A673 (cell line): ENCODE data around the gene ZNF514. TPM values are rescaled to one million over a fixed set of nuclear protein-coding genes. Genes with fewer than 3 reads are reported as not detected.

Experiments
- BruUV-seq: library from RNA; stranded (reverse); fragments of 400-500 nt; replicated peaks from 2 replicates; lab custom pipeline; 2021; lab: Mats Ljungman, UMichigan
- CTCF ChIA-PET: fragments of 300-600 bp; sonication (Branson Sonifier 250); formaldehyde crosslinking; loops from one replicate; lab custom pipeline; 2022; ENCODE audit warnings: antibody characterized with exemption; lab: Charles Lee
- POLR2A ChIA-PET: fragments of 300-600 bp; sonication (Branson Sonifier 250); formaldehyde crosslinking; loops from one replicate; lab custom pipeline; 2022; ENCODE audit warnings: antibody characterized with exemption; ENCODE audit not compliant: low non-redundant PET; lab: Charles Lee
- DNase-seq: peaks from one replicate; pipeline ENCODE4 v3.0.0-alpha.2; 2015; ENCODE audit warnings: low spot score
- H3K27ac ChIP-seq: fragments of 200-600 bp; sonication (generic); 2 replicates; pipeline ENCODE4 v1.5.1; 2016; ENCODE audit warnings: mixed run types, low read depth, mild to moderate bottlenecking, mixed read lengths, antibody characterized with exemption, low read length; ENCODE audit not compliant: poor library complexity, severe bottlenecking
- H3K27me3 ChIP-seq: fragments of 200-600 bp; sonication (generic); replicated peaks from 2 replicates; pipeline ENCODE4 v1.6.1; 2017; ENCODE audit warnings: mixed run types, low read depth, mild to moderate bottlenecking, mixed read lengths, antibody characterized with exemption, low read length; ENCODE audit not compliant: insufficient read depth, poor library complexity
- H3K36me3 ChIP-seq: fragments of 200-600 bp; sonication (generic); 2 replicates; pipeline ENCODE4 v1.6.1; 2016; ENCODE audit warnings: mixed run types, mild to moderate bottlenecking, mixed read lengths, antibody characterized with exemption, low read length; ENCODE audit not compliant: insufficient read depth, poor library complexity, severe bottlenecking
- H3K4me1 ChIP-seq: fragments of 200-600 bp; sonication (generic); 2 replicates; pipeline ENCODE4 v1.6.1; 2017; ENCODE audit warnings: mixed run types, mild to moderate bottlenecking, mixed read lengths, antibody characterized with exemption, low read length; ENCODE audit not compliant: insufficient read depth, poor library complexity, severe bottlenecking
- H3K4me3 ChIP-seq: fragments of 200-600 bp; sonication (generic); 2 replicates; pipeline ENCODE4 v1.5.1; 2016; ENCODE audit warnings: low read depth, mixed run types, mild to moderate bottlenecking, mixed read lengths, low read length; ENCODE audit not compliant: poor library complexity, severe bottlenecking
- H3K9me3 ChIP-seq: fragments of 200-600 bp; sonication (generic); 2 replicates; pipeline ENCODE4 v1.6.1; 2016; ENCODE audit warnings: mixed run types, low read depth, mild to moderate bottlenecking, mixed read lengths, antibody characterized with exemption, low read length; ENCODE audit not compliant: poor library complexity, severe bottlenecking
- CTCF ChIP-seq: fragments of 300-800, 200-600 bp; sonication (generic); conservative IDR thresholded peaks from 2 replicates; pipeline ENCODE4 v1.5.1; 2017; ENCODE audit warnings: low read depth, mild to moderate bottlenecking, antibody characterized with exemption, low read length, moderate library complexity, mixed read lengths
- EZH2 ChIP-seq: fragments of 200-600 bp; sonication (generic); IDR thresholded peaks from 2 replicates; pipeline ENCODE4 v1.6.1; 2017; ENCODE audit warnings: borderline replicate concordance, low read depth, mild to moderate bottlenecking, mixed read lengths, antibody characterized with exemption, low read length; ENCODE audit not compliant: poor library complexity, severe bottlenecking
- intact Hi-C: fragments of 100-400 bp; cut with micrococcal nuclease; formaldehyde crosslinking; loops from one replicate; pipeline ENCODE4 v1.10.0; 2022; ENCODE audit not compliant: unreplicated experiment
- total RNA-seq: library from RNA; stranded (reverse); gene quantifications from 2 replicates; pipeline ENCODE4 v1.2.3, GENCODE V29; 2021

Gene ZNF514
- total RNA-seq, 1 experiment from 2014 or later, result 14.4 TPM

GRCh38 chr2:95149397-95149984 lies 10.2 kb downstream of the ZNF514 start:
- no TSS peak for BruUV-seq
- ChIA-PET POLR2A (no interaction called here), CTCF (no interaction called here)
- H3K4me1 ChIP-seq, result no peaks in the 10 kb centered on the region
- peaks cover 83% of the 10 kb centered on the region for H3K9me3 ChIP-seq
- no peak overlapping the region for H3K27ac ChIP-seq
- intact Hi-C loops, result no loop called here
- no peak for DNase-seq
- TF ChIP-seq EZH2 (no peak), CTCF (no peak)
- peaks cover 51% of the 10 kb centered on the region for H3K36me3 ChIP-seq
- H3K4me3 ChIP-seq, result no peak overlapping the region
- H3K27me3 ChIP-seq, result no peaks in the 10 kb centered on the region

DNA sequence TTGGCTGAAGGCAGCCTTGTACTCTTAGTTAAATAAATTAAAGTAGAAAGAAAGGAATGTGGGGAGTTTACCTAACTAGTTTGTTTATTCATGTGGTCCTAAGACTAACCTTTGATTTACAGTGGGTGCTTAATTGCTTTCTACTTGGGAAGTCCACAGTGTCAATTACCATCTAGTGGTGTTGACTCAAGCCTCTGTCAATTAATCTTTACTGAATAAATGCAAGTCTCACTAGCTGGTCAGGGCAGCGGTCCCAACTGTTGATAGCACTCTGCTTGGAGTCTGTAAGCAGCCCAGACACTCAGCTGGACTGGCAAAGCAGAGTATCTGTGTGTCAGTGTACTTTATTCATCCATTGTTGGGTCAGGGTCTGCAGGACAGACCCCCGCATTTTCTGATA lies 15.8 kb downstream of the ZNF514 start:
- peaks cover 3% of the 10 kb centered on the region for H3K36me3 ChIP-seq
- CTCF ChIA-PET, result no interaction called here

GRCh38 chr2:95138702-95139101 lies 20.9 kb downstream of the ZNF514 start:
- ChIA-PET POLR2A (no interaction called here), CTCF (no interaction called here)
- DNase-seq, result no peak
- Histone ChIP-seq H3K9me3 (peaks cover 25% of the 10 kb centered on the region), H3K27me3 (no peaks in the 10 kb centered on the region), H3K36me3 (no peaks in the 10 kb centered on the region), H3K27ac (no peak overlapping the region), H3K4me3 (no peak overlapping the region), H3K4me1 (no peaks in the 10 kb centered on the region)
- TF ChIP-seq CTCF, result no peak
- TF ChIP-seq EZH2, result no peak
- intact Hi-C loops, result no loop called here
- BruUV-seq, result no TSS peak

More for the DNA sequence above, 15.8 kb downstream of the ZNF514 start:
- H3K4me1 ChIP-seq, result no peaks in the 10 kb centered on the region
- intact Hi-C loops, result no loop called here
- H3K27ac ChIP-seq, result no peak overlapping the region
- TF ChIP-seq CTCF (no peak), EZH2 (no peak)
- peaks cover 65% of the 10 kb centered on the region for H3K9me3 ChIP-seq
- no peaks in the 10 kb centered on the region for H3K27me3 ChIP-seq
- POLR2A ChIA-PET, result no interaction called here
- no TSS peak for BruUV-seq
- H3K4me3 ChIP-seq, result no peak overlapping the region
- DNase-seq, result no peak
